IMR-90 (cell line): ENCODE results near the gene GUCY2D. TPM values are rescaled to one million over a fixed set of nuclear protein-coding genes. Genes with fewer than 3 reads are reported as not detected.
A peak's percentile ranks its signal among the peaks of the same experiment; 100 is the strongest.

Experiments used
- ATAC-seq: fragments of 200-7000 bp; cut with Tn5 transposase; 2 replicates; pipeline ENCODE4 v1.9.1; 2020; ENCODE audit warnings: low read depth, mild to moderate bottlenecking, moderate library complexity
- BruUV-seq: library from RNA; stranded (reverse); fragments of 400-500 nt; replicated peaks from 2 replicates; lab custom pipeline; 2021; lab: Mats Ljungman, UMichigan
- CTCF ChIA-PET: fragments of 300-600 bp; formaldehyde crosslinking; extraction: SDS; loops from one replicate; lab custom pipeline; 2021; ENCODE audit warnings: antibody characterized with exemption; lab: Yijun Ruan, JAX
- POLR2A ChIA-PET: fragments of 300-600 bp; sonication (Branson Sonifier 250); formaldehyde crosslinking; loops from one replicate; lab custom pipeline; 2022; ENCODE audit warnings: antibody characterized with exemption; ENCODE audit not compliant: unreplicated experiment; lab: Charles Lee
- DNase-seq: peaks from one replicate; pipeline ENCODE4 v3.0.0; 2013
- H2AFZ ChIP-seq: replicated peaks from 2 replicates; pipeline ENCODE3; 2013; ENCODE audit warnings: low read length, mild to moderate bottlenecking; ENCODE audit not compliant: poor library complexity
- H2AK5ac ChIP-seq: 2 replicates; pipeline ENCODE4 v1.6.1; 2013; ENCODE audit warnings: low read depth, low read length, inconsistent platforms
- H2AK9ac ChIP-seq: replicated peaks from 2 replicates; pipeline ENCODE3; 2013; ENCODE audit warnings: mild to moderate bottlenecking, low read depth, low read length, moderate library complexity; ENCODE audit not compliant: poor library complexity
- H2BK120ac ChIP-seq: 2 replicates; pipeline ENCODE4 v1.6.1; 2013; ENCODE audit warnings: low read depth, low read length, inconsistent platforms
- H2BK15ac ChIP-seq: 3 replicates; pipeline ENCODE4 v1.6.1; 2013; ENCODE audit warnings: low read depth, low read length, inconsistent platforms
- H2BK20ac ChIP-seq: 2 replicates; pipeline ENCODE4 v1.6.1; 2013; ENCODE audit warnings: low read depth, mild to moderate bottlenecking, inconsistent platforms, low read length, moderate library complexity
- H2BK5ac ChIP-seq: 2 replicates; pipeline ENCODE4 v1.6.1; 2013; ENCODE audit warnings: mild to moderate bottlenecking, low read depth, low read length, inconsistent platforms; ENCODE audit not compliant: poor library complexity, severe bottlenecking
- H3K14ac ChIP-seq: replicated peaks from 2 replicates; pipeline ENCODE4 v1.6.1; 2013; ENCODE audit warnings: low read depth, low read length, inconsistent platforms
- H3K18ac ChIP-seq: 2 replicates; pipeline ENCODE4 v1.6.1; 2013; ENCODE audit warnings: low read depth, low read length, control low read depth
- H3K23ac ChIP-seq: 2 replicates; pipeline ENCODE4 v1.6.1; 2013; ENCODE audit warnings: low read depth, low read length, inconsistent platforms
- H3K27ac ChIP-seq: 2 replicates; pipeline ENCODE4 v1.5.1; 2013; ENCODE audit warnings: mild to moderate bottlenecking, control low read depth, low read length; ENCODE audit not compliant: insufficient read depth
- H3K27me3 ChIP-seq: 2 replicates; pipeline ENCODE4 v1.6.1; 2013; ENCODE audit warnings: low read length; ENCODE audit not compliant: control insufficient read depth, insufficient read depth
- H3K36me3 ChIP-seq: 2 replicates; pipeline ENCODE4 v1.6.1; 2013; ENCODE audit warnings: low read length, mixed read lengths; ENCODE audit not compliant: control insufficient read depth, insufficient read depth
- H3K4ac ChIP-seq: 2 replicates; pipeline ENCODE4 v1.6.1; 2013; ENCODE audit warnings: low read depth, low read length, inconsistent platforms
- H3K4me1 ChIP-seq: 2 replicates; pipeline ENCODE4 v1.6.1; 2013; ENCODE audit warnings: low read length, mixed read lengths; ENCODE audit not compliant: control insufficient read depth, insufficient read depth
- H3K4me2 ChIP-seq: 2 replicates; pipeline ENCODE4 v1.6.1; 2013; ENCODE audit warnings: low read depth, mild to moderate bottlenecking, control low read depth, low read length, moderate library complexity
- H3K4me3 ChIP-seq: 2 replicates; pipeline ENCODE4 v1.5.1; 2013; ENCODE audit warnings: low read depth, mild to moderate bottlenecking, control low read depth, low read length, moderate library complexity; ENCODE audit not compliant: insufficient read depth
- H3K56ac ChIP-seq: 2 replicates; pipeline ENCODE4 v1.6.1; 2013; ENCODE audit warnings: low read length, inconsistent platforms; ENCODE audit not compliant: insufficient read depth; ENCODE audit errors: extremely low read depth
- H3K79me1 ChIP-seq, 2 experiments: 2 replicates each; pipeline ENCODE4 v1.6.1; 2013; ENCODE audit warnings: low read length in 2 of 2, inconsistent platforms in 1 of 2, low read depth in 1 of 2
- H3K9ac ChIP-seq: 2 replicates; pipeline ENCODE4 v1.6.1; 2013; ENCODE audit warnings: low read depth, low read length, control low read depth
- H3K9me1 ChIP-seq: 2 replicates; pipeline ENCODE4 v1.6.1; 2013; ENCODE audit warnings: low read length, inconsistent platforms; ENCODE audit not compliant: insufficient read depth
- H3K9me3 ChIP-seq: 2 replicates; pipeline ENCODE4 v1.6.1; 2013; ENCODE audit warnings: low read length; ENCODE audit not compliant: control insufficient read depth, insufficient read depth
- H4K20me1 ChIP-seq: 2 replicates; pipeline ENCODE4 v1.6.1; 2013; ENCODE audit warnings: low read length, inconsistent platforms; ENCODE audit not compliant: insufficient read depth
- H4K5ac ChIP-seq: 2 replicates; pipeline ENCODE4 v1.6.1; 2013; ENCODE audit warnings: mild to moderate bottlenecking, low read depth, low read length, control low read depth
- H4K8ac ChIP-seq, 2 experiments: 2 replicates each; pipeline ENCODE4 v1.6.1; 2013; ENCODE audit warnings: low read depth in 2 of 2, low read length in 2 of 2, control low read depth in 1 of 2, inconsistent platforms in 1 of 2
- H4K91ac ChIP-seq: 2 replicates; pipeline ENCODE4 v1.6.1; 2013; ENCODE audit warnings: low read depth, low read length, inconsistent platforms; ENCODE audit not compliant: insufficient read depth
- MAZ ChIP-seq: IDR thresholded peaks from 2 replicates; pipeline ENCODE4 v1.6.1; 2012; ENCODE audit warnings: low read depth, mild to moderate bottlenecking, low read length, improper control_type of control experiment, moderate library complexity, borderline replicate concordance
- MXI1 ChIP-seq: IDR thresholded peaks from 2 replicates; pipeline ENCODE4 v1.6.1; 2012; ENCODE audit warnings: low read depth, mild to moderate bottlenecking, low read length, moderate library complexity, borderline replicate concordance
- POLR2A ChIP-seq: IDR thresholded peaks from 2 replicates; pipeline ENCODE4 v1.6.1; 2012; ENCODE audit warnings: mild to moderate bottlenecking, low read depth, low read length
- SMC3 ChIP-seq: fragments of 150-350 bp; IDR thresholded peaks from 2 replicates; pipeline ENCODE4 v1.6.1; 2016; ENCODE audit warnings: low read depth, mild to moderate bottlenecking, antibody characterized with exemption, low read length, moderate library complexity
- WGBS, 2 experiments: methylation state at CpG; one replicate each; pipeline versions ENCODE4 v1.1.5 to v1.1.7; 2013; ENCODE audit warnings: missing lambda C conversion rate in 2 of 2; ENCODE audit not compliant: insufficient read length in 1 of 2; ENCODE audit errors: extremely low coverage in 2 of 2; 5-methylcytosine and 5-hydroxymethylcytosine counted together
- dilution Hi-C: fragments of 300-500 bp; cut with HindIII; formaldehyde crosslinking; loops from one replicate; pipeline ENCODE4 v1.14.3; 2018; ENCODE audit warnings: low sequenced_read_pairs; ENCODE audit not compliant: unreplicated experiment
- in situ Hi-C: fragments of 300-500 bp; cut with MboI; formaldehyde crosslinking; loops from 3 replicates; pipeline ENCODE4 v1.14.3; 2019; ENCODE audit warnings: low sequenced_read_pairs, inconsistent platforms, mixed read lengths
- intact Hi-C: fragments of 100-400 bp; cut with micrococcal nuclease; formaldehyde crosslinking; loops from 2 replicates; pipeline ENCODE4 v1.10.0; 2022
- polyA plus RNA-seq, 3 experiments: library from polyadenylated mRNA; depleted of rRNA; stranded (reverse); fragments of >200 nt; gene quantifications; 2 replicates each; pipeline ENCODE4 v1.2.3, GENCODE V29; 2012; ENCODE audit warnings: low replicate concordance in 1 of 3
- total RNA-seq: library from RNA; depleted of rRNA; stranded (reverse); fragments of >200 nt; gene quantifications from 2 replicates; pipeline ENCODE4 v1.2.3, GENCODE V29; 2012
- TF ChIP-seq, protein P1 (sequence below): fragments of 150-350 bp; IDR thresholded peaks from 2 replicates; pipeline ENCODE4 v1.6.1; 2016; ENCODE audit warnings: low read depth, mild to moderate bottlenecking, low read length, moderate library complexity, borderline replicate concordance
- TF ChIP-seq, protein P2 (sequence below): fragments of 150-350 bp; IDR thresholded peaks from 2 replicates; pipeline ENCODE4 v1.6.1; 2017; ENCODE audit warnings: mild to moderate bottlenecking, antibody characterized with exemption, low read length, low read depth
- TF ChIP-seq, protein P3 (sequence below): conservative IDR thresholded peaks from 2 replicates; pipeline ENCODE4 v1.5.1; 2012; ENCODE audit warnings: mild to moderate bottlenecking, low read depth, low read length, improper control_type of control experiment

GUCY2D gene
- total and polyA plus RNA-seq, 2 of the 4 experiments (the other 2 are of a cell fraction), result 0.03 TPM; not detected in 1

DNA sequence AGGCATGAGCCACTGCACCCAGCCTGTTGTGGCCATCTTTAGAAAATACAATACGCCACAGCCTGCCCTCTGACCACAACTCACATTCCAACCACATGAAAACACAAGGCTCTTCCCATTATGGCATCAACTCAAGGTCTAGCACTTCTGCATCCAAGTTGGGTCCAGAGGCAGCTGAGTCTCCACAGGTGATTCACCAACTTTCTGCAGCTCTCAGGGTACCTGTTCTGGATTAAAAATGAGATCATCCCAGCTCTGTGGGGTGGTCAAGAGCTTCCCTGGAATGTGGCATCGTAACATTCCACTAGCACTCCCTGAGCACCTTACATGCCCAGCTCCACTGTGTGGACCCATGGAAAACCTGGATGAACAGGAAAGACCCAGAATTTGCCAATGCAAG is 9.9 kb upstream of the GUCY2D start:
- H3K4me3 ChIP-seq, result no peak overlapping the region
- H3K79me1 ChIP-seq, result no peaks in the 10 kb centered on the region
- H3K56ac ChIP-seq, result no peak overlapping the region
- H2BK15ac ChIP-seq, result no peak overlapping the region
- peak; percentile 62 for DNase-seq
- H3K27me3 ChIP-seq, result peaks cover 18% of the 10 kb centered on the region
- no peak overlapping the region for H3K4ac ChIP-seq
- no peak overlapping the region for H4K5ac ChIP-seq
- 57% methylated on average over 1 of the region's 2 CpGs; no CpG with 5 or more reads in 1 of the 2 experiments for WGBS, 2 experiments
- H2BK20ac ChIP-seq, result no peak overlapping the region
- no peaks in the 10 kb centered on the region for H3K9me1 ChIP-seq
- no peak overlapping the region for H2AFZ ChIP-seq
- intact Hi-C loops (loop anchor here (5.0 kb wide), 1 partner anchor 170 kb away; no protein-coding TSS in a partner anchor), in situ Hi-C loops (loop anchor here (25.0 kb wide), 1 partner anchor 255 kb away; no protein-coding TSS in a partner anchor), dilution Hi-C loops (no loop called here)
- H3K36me3 ChIP-seq, result no peaks in the 10 kb centered on the region
- BruUV-seq, result no TSS peak
- no peak overlapping the region for H3K18ac ChIP-seq
- POLR2A ChIA-PET, result no interaction called here
- no peak overlapping the region for H4K8ac ChIP-seq
- H3K14ac ChIP-seq, result no peak overlapping the region
- no peaks in the 10 kb centered on the region for H4K20me1 ChIP-seq
- no peak overlapping the region for H3K9ac ChIP-seq
- TF ChIP-seq, protein P1, sequence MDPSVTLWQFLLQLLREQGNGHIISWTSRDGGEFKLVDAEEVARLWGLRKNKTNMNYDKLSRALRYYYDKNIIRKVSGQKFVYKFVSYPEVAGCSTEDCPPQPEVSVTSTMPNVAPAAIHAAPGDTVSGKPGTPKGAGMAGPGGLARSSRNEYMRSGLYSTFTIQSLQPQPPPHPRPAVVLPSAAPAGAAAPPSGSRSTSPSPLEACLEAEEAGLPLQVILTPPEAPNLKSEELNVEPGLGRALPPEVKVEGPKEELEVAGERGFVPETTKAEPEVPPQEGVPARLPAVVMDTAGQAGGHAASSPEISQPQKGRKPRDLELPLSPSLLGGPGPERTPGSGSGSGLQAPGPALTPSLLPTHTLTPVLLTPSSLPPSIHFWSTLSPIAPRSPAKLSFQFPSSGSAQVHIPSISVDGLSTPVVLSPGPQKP, result no peak
- TF ChIP-seq, protein P2, sequence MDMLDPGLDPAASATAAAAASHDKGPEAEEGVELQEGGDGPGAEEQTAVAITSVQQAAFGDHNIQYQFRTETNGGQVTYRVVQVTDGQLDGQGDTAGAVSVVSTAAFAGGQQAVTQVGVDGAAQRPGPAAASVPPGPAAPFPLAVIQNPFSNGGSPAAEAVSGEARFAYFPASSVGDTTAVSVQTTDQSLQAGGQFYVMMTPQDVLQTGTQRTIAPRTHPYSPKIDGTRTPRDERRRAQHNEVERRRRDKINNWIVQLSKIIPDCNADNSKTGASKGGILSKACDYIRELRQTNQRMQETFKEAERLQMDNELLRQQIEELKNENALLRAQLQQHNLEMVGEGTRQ, result no peak
- TF ChIP-seq, protein P3, sequence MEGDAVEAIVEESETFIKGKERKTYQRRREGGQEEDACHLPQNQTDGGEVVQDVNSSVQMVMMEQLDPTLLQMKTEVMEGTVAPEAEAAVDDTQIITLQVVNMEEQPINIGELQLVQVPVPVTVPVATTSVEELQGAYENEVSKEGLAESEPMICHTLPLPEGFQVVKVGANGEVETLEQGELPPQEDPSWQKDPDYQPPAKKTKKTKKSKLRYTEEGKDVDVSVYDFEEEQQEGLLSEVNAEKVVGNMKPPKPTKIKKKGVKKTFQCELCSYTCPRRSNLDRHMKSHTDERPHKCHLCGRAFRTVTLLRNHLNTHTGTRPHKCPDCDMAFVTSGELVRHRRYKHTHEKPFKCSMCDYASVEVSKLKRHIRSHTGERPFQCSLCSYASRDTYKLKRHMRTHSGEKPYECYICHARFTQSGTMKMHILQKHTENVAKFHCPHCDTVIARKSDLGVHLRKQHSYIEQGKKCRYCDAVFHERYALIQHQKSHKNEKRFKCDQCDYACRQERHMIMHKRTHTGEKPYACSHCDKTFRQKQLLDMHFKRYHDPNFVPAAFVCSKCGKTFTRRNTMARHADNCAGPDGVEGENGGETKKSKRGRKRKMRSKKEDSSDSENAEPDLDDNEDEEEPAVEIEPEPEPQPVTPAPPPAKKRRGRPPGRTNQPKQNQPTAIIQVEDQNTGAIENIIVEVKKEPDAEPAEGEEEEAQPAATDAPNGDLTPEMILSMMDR, result no peak
- TF ChIP-seq POLR2A (no peak), MXI1 (no peak), SMC3 (no peak), MAZ (no peak)
- no peak overlapping the region for H2AK9ac ChIP-seq
- no peak overlapping the region for H2AK5ac ChIP-seq
- H2BK5ac ChIP-seq, result no peak overlapping the region
- CTCF ChIA-PET, result no interaction called here
- no peak overlapping the region for H2BK120ac ChIP-seq
- no peaks in the 10 kb centered on the region for H3K9me3 ChIP-seq
- H3K23ac ChIP-seq, result no peak overlapping the region
- H3K4me2 ChIP-seq, result no peak overlapping the region
- ATAC-seq, result no peak
- H3K27ac ChIP-seq, result no peak overlapping the region
- no peaks in the 10 kb centered on the region for H3K4me1 ChIP-seq
- no peak overlapping the region for H4K91ac ChIP-seq
